WERI-Rb-1 (cell line): ENCODE results near the gene MYH6.
A peak's percentile ranks its signal among the peaks of the same experiment; 100 is the strongest.
"Not testable (repeated sequence)": the region's sequence is repeated elsewhere in the genome, so short reads cannot be mapped to it uniquely, and the experiment has no call there.

Experiments used
- DNase-seq: peaks from one replicate; pipeline ENCODE4 v3.0.0-alpha.2; 2020
- H3K27ac ChIP-seq: fragments of 250-450 bp; sonication (Bioruptor Pico); 2 replicates; pipeline ENCODE4 v1.5.1; 2020; ENCODE audit warnings: mild to moderate bottlenecking, moderate library complexity
- H3K27me3 ChIP-seq: fragments of 250-450 bp; sonication (Bioruptor Pico); 2 replicates; pipeline ENCODE4 v1.5.1; 2021; ENCODE audit warnings: mild to moderate bottlenecking, low read depth, moderate library complexity; ENCODE audit not compliant: insufficient read depth, severe bottlenecking
- H3K36me3 ChIP-seq: fragments of 250-450 bp; sonication (Bioruptor Pico); 2 replicates; pipeline ENCODE4 v1.5.1; 2020; ENCODE audit warnings: mild to moderate bottlenecking, moderate library complexity
- H3K4me3 ChIP-seq: 2 replicates; pipeline ENCODE4 v1.5.1; 2011; ENCODE audit warnings: low read depth, mild to moderate bottlenecking, control low read depth, low read length
- H3K9me3 ChIP-seq: fragments of 250-450 bp; sonication (Bioruptor Pico); 2 replicates; pipeline ENCODE4 v1.5.1; 2021; ENCODE audit warnings: mild to moderate bottlenecking, moderate library complexity; ENCODE audit not compliant: severe bottlenecking
- CTCF ChIP-seq: IDR thresholded peaks from 2 replicates; pipeline ENCODE4 v1.5.1; 2011; ENCODE audit warnings: low read depth, mild to moderate bottlenecking, control low read depth, inconsistent platforms, low read length

Gene MYH6

GRCh38 chr14:23407516-23408306 is at the start of gene MYH6:
Gene MYH6, minus strand, starts transcription at chr14:23408273. Its CDS starts 1,050 bp downstream, at chr14:23407223.
- Histone ChIP-seq H3K4me3 (no peak within 1 kb of the TSS), H3K36me3 (no peaks in the 10 kb centered on the region), H3K27me3 (no peaks in the 10 kb centered on the region), H3K27ac (no peak within 1 kb of the TSS), H3K9me3 (no peaks in the 10 kb centered on the region)
- DNase-seq, result no peak
- TF ChIP-seq CTCF, result no peak

GRCh38 chr14:23456883-23457586 is 49.0 kb upstream of the MYH6 start:
- H3K27me3 ChIP-seq, DNase-seq, H3K9me3 ChIP-seq, H3K36me3 ChIP-seq, H3K27ac ChIP-seq, H3K4me3 ChIP-seq: not testable (repeated sequence)
- TF ChIP-seq CTCF, result peak; percentile 32; the same call in 1 of the 2 replicates

GRCh38 chr14:23454445-23454856 is 46.4 kb upstream of the MYH6 start:
- DNase-seq, result peak; percentile 77
- no peak for TF ChIP-seq CTCF
- Histone ChIP-seq H3K27ac (peak overlapping the region; percentile 84), H3K27me3 (no peaks in the 10 kb centered on the region), H3K4me3 (no peak overlapping the region), H3K36me3 (no peaks in the 10 kb centered on the region), H3K9me3 (peaks cover 4% of the 10 kb centered on the region)

- no peaks in the 10 kb centered on the region for H3K27me3 ChIP-seq
- no peak for TF ChIP-seq CTCF
- H3K4me3 ChIP-seq, result no peak overlapping the region
- H3K36me3 ChIP-seq, result no peaks in the 10 kb centered on the region
- no peak overlapping the region for H3K27ac ChIP-seq
- H3K9me3 ChIP-seq, result peaks cover 4% of the 10 kb centered on the region
- DNase-seq, result no peak
Measured at GRCh38 chr14:23452237-23452636, 44.2 kb upstream of the MYH6 start.

GRCh38 chr14:23450379-23450778 is 42.3 kb upstream of the MYH6 start:
- no peak overlapping the region for H3K4me3 ChIP-seq
- no peaks in the 10 kb centered on the region for H3K27me3 ChIP-seq

More at GRCh38 chr14:23450379-23450778, 42.3 kb upstream of the MYH6 start:
- no peaks in the 10 kb centered on the region for H3K36me3 ChIP-seq
- peaks cover 4% of the 10 kb centered on the region for H3K9me3 ChIP-seq
- no peak for TF ChIP-seq CTCF
- DNase-seq, result peak; percentile 59
- H3K27ac ChIP-seq, result no peak overlapping the region
